ENCODE measurements around the gene PPIP5K2. TPM values are rescaled to one million over a fixed set of nuclear protein-coding genes. Genes with fewer than 3 reads are reported as not detected.

Gene PPIP5K2
- total RNA-seq, 1 experiment from 2014 or later = 35.5 TPM

GRCh38 chr5:103207011-103207410 lies 86.9 kb downstream of the PPIP5K2 start:
- Histone ChIP-seq H3K27me3 (ENCODE audit: insufficient read depth, low read depth) (no peaks in the 10 kb centered on the region), H4K20me1 (ENCODE audit: insufficient read depth) (no peaks in the 10 kb centered on the region), H3K79me2 (ENCODE audit: low read depth) (no peaks in the 10 kb centered on the region), H3K4me1 (replicated peaks; ENCODE audit: insufficient read depth) (no peaks in the 10 kb centered on the region), H3K9me2 (ENCODE audit: insufficient read depth) (no peaks in the 10 kb centered on the region), H3K4me3 (no peak overlapping the region), H3K4me2 (no peak overlapping the region), H3F3A (ENCODE audit: insufficient read depth, low read depth) (no peaks in the 10 kb centered on the region), H3K36me3 (ENCODE audit: low read depth) (no peaks in the 10 kb centered on the region), H3K9me3 (ENCODE audit: insufficient read depth, low read depth) (no peaks in the 10 kb centered on the region), H2AFZ (no peak overlapping the region), H3K27ac (no peak overlapping the region)
- POLR2A ChIA-PET (ENCODE audit: unreplicated experiment) = no interaction called here
- CTCF ChIA-PET = no interaction called here
- intact Hi-C loops (cut with micrococcal nuclease; ENCODE audit: unreplicated experiment) = no loop called here
- BruUV-seq (replicated peaks) = no TSS peak
- DNase-seq = no peak
- TF ChIP-seq CTCF (conservative IDR thresholded peaks at IDR 0.05) = no peak
- TF ChIP-seq EZH2 (IDR thresholded peaks at IDR 0.05; ENCODE audit: low read depth) = no peak

GRCh38 chr5:103207653-103208052 lies 87.6 kb downstream of the PPIP5K2 start:
- Histone ChIP-seq H3K27me3 (ENCODE audit: insufficient read depth, low read depth) (no peaks in the 10 kb centered on the region), H3K4me2 (no peak overlapping the region), H4K20me1 (ENCODE audit: insufficient read depth) (no peaks in the 10 kb centered on the region), H3K4me1 (replicated peaks; ENCODE audit: insufficient read depth) (no peaks in the 10 kb centered on the region), H3K9me3 (ENCODE audit: insufficient read depth, low read depth) (no peaks in the 10 kb centered on the region), H3K79me2 (ENCODE audit: low read depth) (no peaks in the 10 kb centered on the region), H3K9me2 (ENCODE audit: insufficient read depth) (no peaks in the 10 kb centered on the region), H3K27ac (no peak overlapping the region), H3F3A (ENCODE audit: insufficient read depth, low read depth) (no peaks in the 10 kb centered on the region), H3K36me3 (ENCODE audit: low read depth) (no peaks in the 10 kb centered on the region), H2AFZ (no peak overlapping the region), H3K4me3 (no peak overlapping the region)
- no TSS peak for BruUV-seq (replicated peaks)
- CTCF ChIA-PET = interaction anchor here (0.7 kb wide), 1 partner anchor 48 kb away, joined by 4 read pairs; no protein-coding TSS in a partner anchor
- POLR2A ChIA-PET (ENCODE audit: unreplicated experiment) = no interaction called here
- intact Hi-C loops (cut with micrococcal nuclease; ENCODE audit: unreplicated experiment) = no loop called here
- no peak for TF ChIP-seq CTCF (conservative IDR thresholded peaks at IDR 0.05)
- no peak for TF ChIP-seq EZH2 (IDR thresholded peaks at IDR 0.05; ENCODE audit: low read depth)
- DNase-seq = no peak

- H3K9me2 ChIP-seq (ENCODE audit: insufficient read depth) = no peaks in the 10 kb centered on the region
- POLR2A ChIA-PET (ENCODE audit: unreplicated experiment) = no interaction called here
- H3K4me1 ChIP-seq (replicated peaks; ENCODE audit: insufficient read depth) = no peaks in the 10 kb centered on the region
- no peak overlapping the region for H2AFZ ChIP-seq
- H3K4me3 ChIP-seq = no peak overlapping the region
- H3K27ac ChIP-seq = no peak overlapping the region
- no peak overlapping the region for H3K4me2 ChIP-seq
- H3K36me3 ChIP-seq (ENCODE audit: low read depth) = no peaks in the 10 kb centered on the region
- H3K9me3 ChIP-seq (ENCODE audit: insufficient read depth, low read depth) = no peaks in the 10 kb centered on the region
- H3K27me3 ChIP-seq (ENCODE audit: insufficient read depth, low read depth) = no peaks in the 10 kb centered on the region
- DNase-seq = no peak
- TF ChIP-seq EZH2 (IDR thresholded peaks at IDR 0.05; ENCODE audit: low read depth) (no peak), CTCF (conservative IDR thresholded peaks at IDR 0.05) (no peak)
- intact Hi-C loops (cut with micrococcal nuclease; ENCODE audit: unreplicated experiment) = no loop called here
- no peaks in the 10 kb centered on the region for H4K20me1 ChIP-seq (ENCODE audit: insufficient read depth)
- no TSS peak for BruUV-seq (replicated peaks)
- H3F3A ChIP-seq (ENCODE audit: insufficient read depth, low read depth) = no peaks in the 10 kb centered on the region
- H3K79me2 ChIP-seq (ENCODE audit: low read depth) = no peaks in the 10 kb centered on the region
- CTCF ChIA-PET = interaction anchor here (0.7 kb wide), 1 partner anchor 49 kb away, joined by 4 read pairs; no protein-coding TSS in a partner anchor
Measured at GRCh38 chr5:103208460-103208859, 88.4 kb downstream of the PPIP5K2 start.

All from PC-9 (cell line).